ENCODE measurements around the gene GPX2. TPM values are rescaled to one million over a fixed set of nuclear protein-coding genes. Genes with fewer than 3 reads are reported as not detected.

GPX2 gene
- total RNA-seq, 1 experiment from 2014 or later: 323 TPM

DNA sequence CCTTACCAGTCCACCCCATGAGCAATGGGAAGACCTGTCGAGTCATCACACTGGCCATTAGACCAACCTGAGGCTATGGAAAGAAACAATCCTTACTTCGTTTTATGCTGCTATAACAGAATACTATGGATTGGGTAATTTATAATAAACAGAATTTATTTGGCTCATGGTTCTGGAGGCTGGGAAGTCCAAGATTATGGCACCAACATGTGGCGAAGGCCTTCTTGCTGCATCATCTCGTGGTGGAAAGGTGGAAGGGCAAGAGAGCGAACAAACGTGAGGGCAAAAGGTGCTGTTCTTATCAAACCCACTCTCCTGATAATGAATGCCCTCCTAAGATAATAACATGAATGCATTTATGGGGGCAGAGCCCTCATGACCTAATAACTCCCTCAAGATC lies 53.2 kb downstream of the GPX2 start:
- no peaks in the 10 kb centered on the region for H3K4me1 ChIP-seq (replicated peaks; ENCODE audit: insufficient read depth)
- H3K9me3 ChIP-seq (ENCODE audit: insufficient read depth, low read depth): no peaks in the 10 kb centered on the region
- intact Hi-C loops (cut with micrococcal nuclease; ENCODE audit: unreplicated experiment): no loop called here
- H3K27me3 ChIP-seq (ENCODE audit: insufficient read depth, low read depth): no peaks in the 10 kb centered on the region
- no peaks in the 10 kb centered on the region for H3K79me2 ChIP-seq (ENCODE audit: low read depth)
- H4K20me1 ChIP-seq (ENCODE audit: insufficient read depth): no peaks in the 10 kb centered on the region
- H3K27ac ChIP-seq: no peak overlapping the region
- no peaks in the 10 kb centered on the region for H3K36me3 ChIP-seq (ENCODE audit: low read depth)
- no peak for TF ChIP-seq EZH2 (IDR thresholded peaks at IDR 0.05; ENCODE audit: low read depth)
- TF ChIP-seq, protein P1, sequence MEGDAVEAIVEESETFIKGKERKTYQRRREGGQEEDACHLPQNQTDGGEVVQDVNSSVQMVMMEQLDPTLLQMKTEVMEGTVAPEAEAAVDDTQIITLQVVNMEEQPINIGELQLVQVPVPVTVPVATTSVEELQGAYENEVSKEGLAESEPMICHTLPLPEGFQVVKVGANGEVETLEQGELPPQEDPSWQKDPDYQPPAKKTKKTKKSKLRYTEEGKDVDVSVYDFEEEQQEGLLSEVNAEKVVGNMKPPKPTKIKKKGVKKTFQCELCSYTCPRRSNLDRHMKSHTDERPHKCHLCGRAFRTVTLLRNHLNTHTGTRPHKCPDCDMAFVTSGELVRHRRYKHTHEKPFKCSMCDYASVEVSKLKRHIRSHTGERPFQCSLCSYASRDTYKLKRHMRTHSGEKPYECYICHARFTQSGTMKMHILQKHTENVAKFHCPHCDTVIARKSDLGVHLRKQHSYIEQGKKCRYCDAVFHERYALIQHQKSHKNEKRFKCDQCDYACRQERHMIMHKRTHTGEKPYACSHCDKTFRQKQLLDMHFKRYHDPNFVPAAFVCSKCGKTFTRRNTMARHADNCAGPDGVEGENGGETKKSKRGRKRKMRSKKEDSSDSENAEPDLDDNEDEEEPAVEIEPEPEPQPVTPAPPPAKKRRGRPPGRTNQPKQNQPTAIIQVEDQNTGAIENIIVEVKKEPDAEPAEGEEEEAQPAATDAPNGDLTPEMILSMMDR (conservative IDR thresholded peaks at IDR 0.05): no peak
- H3K4me2 ChIP-seq: no peak overlapping the region
- no peak for DNase-seq
- BruUV-seq (replicated peaks): no TSS peak
- ChIA-PET CTCF (interaction anchor here (0.7 to 0.9 kb wide), 2 partner anchors 22 to 44 kb away, joined by 3 to 4 read pairs; no protein-coding TSS in a partner anchor), POLR2A (ENCODE audit: unreplicated experiment) (interaction anchor here (0.7 kb wide), 1 partner anchor 43 kb away, joined by 5 read pairs; no protein-coding TSS in a partner anchor)
- no peaks in the 10 kb centered on the region for H3K9me2 ChIP-seq (ENCODE audit: insufficient read depth)
- no peaks in the 10 kb centered on the region for H3F3A ChIP-seq (ENCODE audit: insufficient read depth, low read depth)
- no peak overlapping the region for H2AFZ ChIP-seq
- H3K4me3 ChIP-seq: no peak overlapping the region

Other genes with a start within 250 kb of the GPX2 start
- gene PLEKHG3, start 238.3 kb downstream of the GPX2 start, total RNA-seq (2021): 59.3 and 61.7 TPM in 2 replicates
- 0.50 and 1.5 TPM in 2 replicates for gene SPTB, start 62.8 kb downstream of the GPX2 start, total RNA-seq (2021)
- 88.1 and 91.8 TPM in 2 replicates for gene CHURC1, start 28.3 kb downstream of the GPX2 start, total RNA-seq (2021)
- 52.9 and 74.9 TPM in 2 replicates for gene RAB15, start 29.6 kb upstream of the GPX2 start, total RNA-seq (2021)
- 23.5 and 35.3 TPM in 2 replicates for gene FNTB, start 44.1 kb upstream of the GPX2 start, total RNA-seq (2021)
- gene MAX, start 159.8 kb upstream of the GPX2 start, total RNA-seq (2021): 76.1 and 84.1 TPM in 2 replicates